Ascending aorta (tissue), 2 donors: ENCODE measurements around the gene EMC8. TPM values are rescaled to one million over a fixed set of nuclear protein-coding genes. Genes with fewer than 3 reads are reported as not detected.

ENCODE experiments used
- DNase-seq, 2 donors: peaks; one replicate each; pipeline ENCODE4 v3.0.0-alpha.2; 2019; ENCODE audit warnings: low spot score in 2 of 2
- H3K27ac ChIP-seq, 2 donors: fragments of 200-600 bp; sonication (generic); one replicate each; pipeline ENCODE4 v1.5.1; 2016 to 2017; ENCODE audit warnings: mild to moderate bottlenecking in 1 of 2
- H3K27me3 ChIP-seq: fragments of 200-600 bp; sonication (generic); one replicate; pipeline ENCODE4 v1.5.1; 2017
- H3K36me3 ChIP-seq, 2 donors: fragments of 200-600 bp; sonication (generic); one replicate each; pipeline ENCODE4 v1.5.1; 2016
- H3K4me1 ChIP-seq, 2 donors: fragments of 200-600 bp; sonication (generic); one replicate each; pipeline ENCODE4 v1.5.1; 2016 to 2017; ENCODE audit warnings: mild to moderate bottlenecking in 1 of 2
- H3K4me3 ChIP-seq, 2 donors: fragments of 200-600 bp; sonication (generic); one replicate each; pipeline ENCODE4 v1.5.1; 2016 to 2017; ENCODE audit warnings: mild to moderate bottlenecking in 1 of 2
- H3K9me3 ChIP-seq, 2 donors: fragments of 200-600 bp; sonication (generic); one replicate each; pipeline ENCODE4 v1.5.1; 2016
- CTCF ChIP-seq, 3 experiments: fragments of 200-600 bp in 2 of 3; fragments of 450-650 bp in 1 of 3; sonication (generic) in 2 of 3; IDR thresholded peaks; one replicate each; pipeline ENCODE4 v1.5.1; 2016 to 2019; ENCODE audit warnings: antibody characterized with exemption in 3 of 3, mild to moderate bottlenecking in 1 of 3, moderate library complexity in 1 of 3
- intact Hi-C: fragments of 100-400 bp; cut with DNase I; formaldehyde crosslinking; loops from one replicate; pipeline ENCODE4 v1.15.1; 2023
- total RNA-seq: library from RNA; depleted of rRNA; stranded (reverse); fragments of >200 nt; gene quantifications from one replicate; pipeline ENCODE4 v1.1.0, GENCODE V29; 2016

Gene EMC8
- total RNA-seq, 1 donor from 2014 or later, result 11.9 TPM

- no peaks in the 10 kb centered on the region for H3K36me3 ChIP-seq
- intact Hi-C loops, result no loop called here
- H3K27ac ChIP-seq, result no peak overlapping the region
- H3K27me3 ChIP-seq, result no peaks in the 10 kb centered on the region
- H3K4me1 ChIP-seq, result no peaks in the 10 kb centered on the region
- no peaks in the 10 kb centered on the region for H3K9me3 ChIP-seq
- peak in 1 of 2 donors; percentile 60 for DNase-seq
- H3K4me3 ChIP-seq, result no peak overlapping the region
- no peak for TF ChIP-seq CTCF (IDR thresholded peaks at IDR 0.05)
Measured at GRCh38 chr16:85812811-85813700, 13.7 kb upstream of the EMC8 start.

- DNase-seq, result peak in 1 of 2 donors; percentile 54
- intact Hi-C loops, result no loop called here
- peaks cover under 1 to 1% of the 10 kb centered on the region in 2 donors for H3K36me3 ChIP-seq
- no peak overlapping the region for H3K27ac ChIP-seq
- H3K9me3 ChIP-seq, result no peaks in the 10 kb centered on the region
- TF ChIP-seq CTCF (IDR thresholded peaks at IDR 0.05), result no peak
- no peak overlapping the region for H3K4me3 ChIP-seq
- no peaks in the 10 kb centered on the region for H3K27me3 ChIP-seq
- H3K4me1 ChIP-seq, result no peaks in the 10 kb centered on the region
Measured at GRCh38 chr16:85812031-85812807, 12.9 kb upstream of the EMC8 start.

GRCh38 chr16:85810742-85811115 is 11.4 kb upstream of the EMC8 start:
- TF ChIP-seq CTCF (IDR thresholded peaks at IDR 0.05), result no peak
- H3K27me3 ChIP-seq, result no peaks in the 10 kb centered on the region
- H3K27ac ChIP-seq, result no peak overlapping the region
- peaks cover 15 to 16% of the 10 kb centered on the region in 2 donors for H3K36me3 ChIP-seq
- no peak overlapping the region for H3K4me3 ChIP-seq
- no peaks in the 10 kb centered on the region for H3K9me3 ChIP-seq
- no peaks in the 10 kb centered on the region for H3K4me1 ChIP-seq
- intact Hi-C loops, result no loop called here
- DNase-seq, result peak in 1 of 2 donors; percentile 34

GRCh38 chr16:85810097-85810741 is 10.9 kb upstream of the EMC8 start:
- no peaks in the 10 kb centered on the region for H3K4me1 ChIP-seq
- intact Hi-C loops, result no loop called here
- H3K36me3 ChIP-seq, result peaks cover 20 to 21% of the 10 kb centered on the region in 2 donors
- no peaks in the 10 kb centered on the region for H3K9me3 ChIP-seq
- H3K27ac ChIP-seq, result no peak overlapping the region
- no peak overlapping the region for H3K4me3 ChIP-seq
- no peaks in the 10 kb centered on the region for H3K27me3 ChIP-seq
- DNase-seq, result peak in 1 of 2 donors; percentile 8
- no peak for TF ChIP-seq CTCF (IDR thresholded peaks at IDR 0.05)

GRCh38 chr16:85809645-85810044 is 10.3 kb upstream of the EMC8 start:
- Histone ChIP-seq H3K4me3 (no peak overlapping the region), H3K27me3 (no peaks in the 10 kb centered on the region), H3K9me3 (no peaks in the 10 kb centered on the region), H3K36me3 (peaks cover 26 to 27% of the 10 kb centered on the region in 2 donors), H3K4me1 (no peaks in the 10 kb centered on the region), H3K27ac (no peak overlapping the region)
- DNase-seq, result no peak
- intact Hi-C loops, result no loop called here
- TF ChIP-seq CTCF (IDR thresholded peaks at IDR 0.05), result no peak
